Naive thymus-derived CD4-positive, alpha-beta T cell (primary cell): ENCODE data around the gene AXIN1. TPM values are rescaled to one million over a fixed set of nuclear protein-coding genes. Genes with fewer than 3 reads are reported as not detected.

Source experiments
- ATAC-seq: fragments of 150-1000 bp; cut with Tn5 transposase; 2 replicates; pipeline ENCODE4 v1.10.0; 2021; ENCODE audit warnings: mild to moderate bottlenecking, moderate library complexity
- CTCF ChIA-PET: fragments of 350-600 bp; sonication (Branson Sonifier 250); formaldehyde crosslinking; loops from one replicate; lab custom pipeline; 2021; ENCODE audit warnings: antibody characterized with exemption; lab: Charles Lee
- POLR2A ChIA-PET: fragments of 350-600 bp; sonication (Branson Sonifier 250); formaldehyde crosslinking; loops from one replicate; lab custom pipeline; 2021; ENCODE audit warnings: antibody characterized with exemption, inconsistent platforms; lab: Charles Lee
- DNase-seq, 9 donors: peaks; one replicate each; pipeline versions ENCODE4 v3.0.0 to v3.0.0-alpha.2; 2020 to 2022; ENCODE audit warnings: mixed read lengths in 1 of 9
- H3K27ac ChIP-seq: one replicate; pipeline ENCODE4 v1.7.0; 2013; ENCODE audit warnings: mild to moderate bottlenecking, low read depth, low read length, moderate library complexity
- H3K27me3 ChIP-seq, 2 donors: one replicate each; pipeline ENCODE4 v1.7.0; 2013; ENCODE audit warnings: low read length in 2 of 2, mild to moderate bottlenecking in 2 of 2, moderate library complexity in 2 of 2; ENCODE audit not compliant: control insufficient read depth in 2 of 2, insufficient read depth in 2 of 2
- H3K36me3 ChIP-seq, 3 experiments: 1 replicate in 2 of 3; 2 replicates in 1 of 3; pipeline ENCODE4 v1.7.0; 2013; ENCODE audit warnings: low read length in 3 of 3, mild to moderate bottlenecking in 3 of 3, moderate library complexity in 1 of 3; ENCODE audit not compliant: insufficient read depth in 3 of 3, control insufficient read depth in 2 of 3
- H3K4me1 ChIP-seq, 2 donors: one replicate each; pipeline ENCODE4 v1.7.0; 2013; ENCODE audit warnings: low read length in 2 of 2, mild to moderate bottlenecking in 2 of 2, moderate library complexity in 1 of 2; ENCODE audit not compliant: control insufficient read depth in 2 of 2, insufficient read depth in 2 of 2
- H3K4me3 ChIP-seq: 2 replicates; pipeline ENCODE4 v1.7.0; 2013; ENCODE audit warnings: mild to moderate bottlenecking, low read length
- H3K9me3 ChIP-seq, 3 experiments: 1 replicate in 2 of 3; 2 replicates in 1 of 3; pipeline ENCODE4 v1.7.0; 2013; ENCODE audit warnings: low read length in 3 of 3; ENCODE audit not compliant: control insufficient read depth in 2 of 3
- H3K27ac Mint-ChIP-seq, 9 donors: one replicate each; pipeline ENCODE4 v1.8.0; 2020 to 2022; ENCODE audit warnings: mixed read lengths in 9 of 9, mild to moderate bottlenecking in 8 of 9, moderate library complexity in 5 of 9, inconsistent platforms in 2 of 9
- H3K27me3 Mint-ChIP-seq, 5 donors: one replicate each; pipeline ENCODE4 v1.8.0; 2021 to 2022; ENCODE audit warnings: mixed read lengths in 5 of 5, mild to moderate bottlenecking in 1 of 5
- H3K36me3 Mint-ChIP-seq, 5 donors: one replicate each; pipeline ENCODE4 v1.8.0; 2020 to 2022; ENCODE audit warnings: mixed read lengths in 5 of 5, mild to moderate bottlenecking in 3 of 5, inconsistent platforms in 1 of 5
- H3K4me1 Mint-ChIP-seq, 7 donors: one replicate each; pipeline ENCODE4 v1.8.0; 2020 to 2022; ENCODE audit warnings: mixed read lengths in 7 of 7, mild to moderate bottlenecking in 3 of 7, inconsistent platforms in 1 of 7
- H3K4me3 Mint-ChIP-seq, 10 donors: one replicate each; pipeline ENCODE4 v1.8.0; 2020 to 2022; ENCODE audit warnings: mild to moderate bottlenecking in 10 of 10, mixed read lengths in 10 of 10, moderate library complexity in 6 of 10, inconsistent platforms in 2 of 10
- H3K9me3 Mint-ChIP-seq, 11 donors: one replicate each; pipeline ENCODE4 v1.8.0; 2020 to 2022; ENCODE audit warnings: mixed read lengths in 11 of 11, mild to moderate bottlenecking in 4 of 11, inconsistent platforms in 1 of 11, moderate library complexity in 1 of 11
- intact Hi-C, 2 donors: fragments of 100-400 bp; cut with micrococcal nuclease; formaldehyde crosslinking; loops; one replicate each; pipeline ENCODE4 v1.15.1; 2023
- polyA plus RNA-seq, 2 donors: library from polyadenylated mRNA; unstranded; fragments of 300-500 nt; fragmentation: Illumina TruSeq; gene quantifications; one replicate each; pipeline ENCODE4 v1.2.3, GENCODE V29; 2021
- total RNA-seq, 6 experiments: library from RNA in 5 of 6; stranded (reverse) in 5 of 6; gene quantifications; 1 replicate in 5 of 6; 2 replicates in 1 of 6; pipeline ENCODE4 v1.2.3 and lab custom pipeline; 2021 to 2026

AXIN1 gene
- total and polyA plus RNA-seq, 7 experiments from 2014 or later: 1.2 to 45.9 (median 36.2) TPM

- H3K36me3 ChIP-seq: peaks cover 10 to 58% (median 29%) of the 10 kb centered on the region in 3 experiments
- intact Hi-C loops: no loop called here
- H3K27me3 Mint-ChIP-seq: no peaks in the 10 kb centered on the region
- H3K9me3 ChIP-seq: no peaks in the 10 kb centered on the region
- H3K4me3 Mint-ChIP-seq: no peak overlapping the region
- peaks cover 13 to 44% (median 26%) of the 10 kb centered on the region in 7 donors for H3K4me1 Mint-ChIP-seq
- POLR2A ChIA-PET: interaction anchor here (0.5 kb wide), 1 partner anchor 14 kb away, joined by 3 read pairs; no protein-coding TSS in a partner anchor
- ATAC-seq: no peak
- H3K27me3 ChIP-seq: no peaks in the 10 kb centered on the region
- H3K4me1 ChIP-seq: peaks cover 3 to 4% of the 10 kb centered on the region in 2 donors
- H3K27ac Mint-ChIP-seq: peak overlapping the region in 1 of 9 donors; percentile 31
- DNase-seq: no peak
- no peak overlapping the region for H3K4me3 ChIP-seq
- H3K27ac ChIP-seq: no peak overlapping the region
- H3K36me3 Mint-ChIP-seq: peaks cover 0 to 22% (median 0%) of the 10 kb centered on the region in 5 donors
- no peaks in the 10 kb centered on the region for H3K9me3 Mint-ChIP-seq
- CTCF ChIA-PET: interaction anchor here (0.8 kb wide), 1 partner anchor 37 kb away, joined by 4 read pairs; no protein-coding TSS in a partner anchor
Measured at GRCh38 chr16:311725-312124, 40.8 kb downstream of the AXIN1 start.

GRCh38 chr16:309476-309875, 43.0 kb downstream of the AXIN1 start:
- Mint-ChIP-seq H3K9me3 (no peaks in the 10 kb centered on the region), H3K4me1 (peaks cover 10 to 37% (median 20%) of the 10 kb centered on the region in 7 donors), H3K36me3 (peaks cover 0 to 25% (median 0%) of the 10 kb centered on the region in 5 donors), H3K27ac (peak overlapping the region in 7 of 9 donors; percentile 25 to 82 (median 69)), H3K27me3 (no peaks in the 10 kb centered on the region), H3K4me3 (peak overlapping the region in 3 of 10 donors; percentile 28 to 57 (median 39))
- Histone ChIP-seq H3K27me3 (no peaks in the 10 kb centered on the region), H3K36me3 (peaks cover 5 to 63% (median 29%) of the 10 kb centered on the region in 3 experiments), H3K9me3 (no peaks in the 10 kb centered on the region), H3K4me3 (no peak overlapping the region), H3K27ac (no peak overlapping the region), H3K4me1 (peaks cover 0 to 4% of the 10 kb centered on the region in 2 donors)
- intact Hi-C loops: loop anchor here in 1 of 2 donors (1.0 to 5.0 kb wide), 3 partner anchors 43 to 192 kb away; partner anchors contain the start of gene AXIN1
- POLR2A ChIA-PET: interaction anchor here (0.8 to 1.2 kb wide), 3 partner anchors 15 to 81 kb away, joined by 3 to 5 read pairs (median 3); partner anchors contain the start of gene MRPL28
- CTCF ChIA-PET: interaction anchor here (0.8 to 1.4 kb wide), 3 partner anchors 42 to 243 kb away, joined by 3 to 4 read pairs (median 3); no protein-coding TSS in a partner anchor
- ATAC-seq: peak; percentile 60
- peak in 5 of 9 donors; percentile 33 to 52 (median 40) for DNase-seq

- Mint-ChIP-seq H3K36me3 (peaks cover 0 to 29% (median 0%) of the 10 kb centered on the region in 5 donors), H3K9me3 (no peaks in the 10 kb centered on the region), H3K27ac (peak overlapping the region in 1 of 9 donors; percentile 32), H3K4me3 (no peak overlapping the region), H3K27me3 (no peaks in the 10 kb centered on the region), H3K4me1 (peaks cover 10 to 37% (median 26%) of the 10 kb centered on the region in 7 donors)
- Histone ChIP-seq H3K9me3 (no peaks in the 10 kb centered on the region), H3K36me3 (peaks cover 5 to 56% (median 21%) of the 10 kb centered on the region in 3 experiments), H3K4me1 (peaks cover 0 to 4% of the 10 kb centered on the region in 2 donors), H3K4me3 (no peak overlapping the region), H3K27ac (no peak overlapping the region), H3K27me3 (no peaks in the 10 kb centered on the region)
- intact Hi-C loops: loop anchor here in 1 of 2 donors (5.0 kb wide), 2 partner anchors 44 to 191 kb away; partner anchors contain the start of gene AXIN1
- ATAC-seq: peak; percentile 48
- DNase-seq: no peak
- ChIA-PET POLR2A (interaction anchor here (1.0 kb wide), 1 partner anchor 17 kb away, joined by 3 read pairs; no protein-coding TSS in a partner anchor), CTCF (no interaction called here)
Measured at GRCh38 chr16:307691-308312, 44.7 kb downstream of the AXIN1 start.

- H3K27ac Mint-ChIP-seq: no peak overlapping the region
- no peaks in the 10 kb centered on the region for H3K27me3 Mint-ChIP-seq
- H3K36me3 Mint-ChIP-seq: peaks cover 0 to 23% (median 0%) of the 10 kb centered on the region in 5 donors
- H3K27ac ChIP-seq: no peak overlapping the region
- CTCF ChIA-PET: no interaction called here
- ATAC-seq (no peak), DNase-seq (no peak)
- no peak overlapping the region for H3K4me3 Mint-ChIP-seq
- peaks cover 0 to 4% of the 10 kb centered on the region in 2 donors for H3K4me1 ChIP-seq
- no peak overlapping the region for H3K4me3 ChIP-seq
- intact Hi-C loops: loop anchor here in 1 of 2 donors (5.0 kb wide), 2 partner anchors 45 to 190 kb away; partner anchors contain the start of gene AXIN1
- no peaks in the 10 kb centered on the region for H3K9me3 Mint-ChIP-seq
- H3K27me3 ChIP-seq: no peaks in the 10 kb centered on the region
- POLR2A ChIA-PET: interaction anchor here (1.0 kb wide), 1 partner anchor 18 kb away, joined by 3 read pairs; no protein-coding TSS in a partner anchor
- H3K36me3 ChIP-seq: peaks cover 0 to 56% (median 24%) of the 10 kb centered on the region in 3 experiments
- H3K9me3 ChIP-seq: no peaks in the 10 kb centered on the region
- H3K4me1 Mint-ChIP-seq: peaks cover 9 to 29% (median 23%) of the 10 kb centered on the region in 7 donors
Measured at GRCh38 chr16:306911-307370, 45.6 kb downstream of the AXIN1 start.

GRCh38 chr16:305916-306626, 46.5 kb downstream of the AXIN1 start:
- Mint-ChIP-seq H3K4me3 (no peak overlapping the region), H3K27ac (peak overlapping the region in 4 of 9 donors; percentile 12 to 77 (median 48)), H3K36me3 (peaks cover 0 to 18% (median 0%) of the 10 kb centered on the region in 5 donors), H3K4me1 (peaks cover 9 to 29% (median 22%) of the 10 kb centered on the region in 7 donors), H3K9me3 (no peaks in the 10 kb centered on the region), H3K27me3 (no peaks in the 10 kb centered on the region)
- H3K36me3 ChIP-seq: peaks cover 0 to 56% (median 24%) of the 10 kb centered on the region in 3 experiments
- H3K4me1 ChIP-seq: peaks cover 0 to 4% of the 10 kb centered on the region in 2 donors
- no peaks in the 10 kb centered on the region for H3K27me3 ChIP-seq
- intact Hi-C loops: loop anchor here in 1 of 2 donors (5.0 kb wide), 2 partner anchors 46 to 189 kb away; partner anchors contain the start of gene AXIN1
- no peak overlapping the region for H3K4me3 ChIP-seq
- POLR2A ChIA-PET: no interaction called here
- DNase-seq: no peak
- no peak overlapping the region for H3K27ac ChIP-seq
- CTCF ChIA-PET: interaction anchor here (1.6 kb wide), 1 partner anchor 41 kb away, joined by 3 read pairs; no protein-coding TSS in a partner anchor
- H3K9me3 ChIP-seq: no peaks in the 10 kb centered on the region
- no peak for ATAC-seq
